Suppressor macrophage treated with lipopolysaccharide for 1 hour (primary cell): Measurements from ENCODE around the gene OR13C9.
"Not testable (repeated sequence)": the region's sequence is repeated elsewhere in the genome, so short reads cannot be mapped to it uniquely, and the experiment has no call there.

ENCODE experiments used
- DNase-seq, 3 donors: peaks; one replicate each; pipeline ENCODE4 v3.0.0-alpha.2; 2020 to 2022

Gene OR13C9

GRCh38 chr9:104618104-104618503, at the start of gene OR13C9:
OR13C9 (minus strand) TSS chr9:104618204; CDS start chr9:104618204, 0 bp downstream.
- DNase-seq = no peak

- DNase-seq = no peak
Observed at GRCh38 chr9:104658496-104659195, 40.6 kb upstream of the OR13C9 start.

GRCh38 chr9:104635456-104635855, 17.5 kb upstream of the OR13C9 start:
- no peak for DNase-seq

- DNase-seq = no peak
Observed at GRCh38 chr9:104633976-104634520, 16.0 kb upstream of the OR13C9 start.

- DNase-seq = peak in 1 of 3 donors; percentile 2
Observed at GRCh38 chr9:104625964-104626363, 8.0 kb upstream of the OR13C9 start.

- no peak for DNase-seq
Observed at GRCh38 chr9:104617418-104617817, 586 bp downstream of the OR13C9 start.

GRCh38 chr9:104611213-104611612, 6.8 kb downstream of the OR13C9 start:
- no peak for DNase-seq

GRCh38 chr9:104608336-104608735, 9.7 kb downstream of the OR13C9 start:
- DNase-seq = no peak

- no peak for DNase-seq
Observed at GRCh38 chr9:104606152-104606551, 11.9 kb downstream of the OR13C9 start.

GRCh38 chr9:104605527-104605926, 12.5 kb downstream of the OR13C9 start, which contains the start of gene OR13C2:
OR13C2 (minus strand) TSS chr9:104605627; CDS start chr9:104605627, 0 bp downstream.
- not testable (repeated sequence) for DNase-seq

GRCh38 chr9:104604801-104605200, 13.2 kb downstream of the OR13C9 start:
- no peak for DNase-seq

GRCh38 chr9:104599313-104599712, 18.7 kb downstream of the OR13C9 start, which contains the start of gene OR13C5:
OR13C5 (minus strand) TSS chr9:104599413; CDS start chr9:104599413, 0 bp downstream.
- not testable (repeated sequence) for DNase-seq

- not testable (repeated sequence) for DNase-seq
Observed at GRCh38 chr9:104598749-104599148, 19.3 kb downstream of the OR13C9 start.

GRCh38 chr9:104589626-104590025, 28.4 kb downstream of the OR13C9 start:
- DNase-seq = no peak

- no peak for DNase-seq
Observed at GRCh38 chr9:104586496-104587180, 31.4 kb downstream of the OR13C9 start.

- DNase-seq = no peak
Observed at GRCh38 chr9:104580562-104580961, 37.4 kb downstream of the OR13C9 start.

- no peak for DNase-seq
Observed at GRCh38 chr9:104577263-104577662, 40.7 kb downstream of the OR13C9 start.

GRCh38 chr9:104575456-104575855, 42.5 kb downstream of the OR13C9 start:
- DNase-seq = no peak

GRCh38 chr9:104572612-104573011, 45.4 kb downstream of the OR13C9 start:
- no peak for DNase-seq

GRCh38 chr9:104568868-104569267, 49.1 kb downstream of the OR13C9 start, which contains the start of gene OR13C8:
OR13C8 (plus strand) TSS chr9:104569168; CDS start chr9:104569168, 0 bp downstream.
- no peak for DNase-seq
